ENCODE data around the gene TCFL5.

TCFL5 gene

GRCh38 chr20:62816031-62816883 lies 45.4 kb downstream of the TCFL5 start:
- Histone ChIP-seq H3K36me3 (ENCODE audit: insufficient read depth, low read length) (peaks cover 7% of the 10 kb centered on the region; the same call in 1 of the 2 replicates), H3F3A (ENCODE audit: low read depth) (no peaks in the 10 kb centered on the region), H3K4me2 (ENCODE audit: low read depth, low read length, poor library complexity, severe bottlenecking) (no peak overlapping the region), H3K27me3 (ENCODE audit: insufficient read depth, low read length, poor library complexity, severe bottlenecking) (no peaks in the 10 kb centered on the region), H2AFZ (ENCODE audit: low read length) (peak overlapping the region; percentile 60; the same call in 1 of the 2 replicates), H3K9me3 (ENCODE audit: insufficient read depth, low read depth, low read length) (no peaks in the 10 kb centered on the region), H3K9me2 (replicated peaks; ENCODE audit: low read depth, low read length) (no peaks in the 10 kb centered on the region), H3K4me1 (ENCODE audit: insufficient read depth, low read length, poor library complexity, severe bottlenecking) (no peaks in the 10 kb centered on the region), H3K79me2 (ENCODE audit: insufficient read depth, low read length) (no peaks in the 10 kb centered on the region), H4K20me1 (ENCODE audit: insufficient read depth, low read length, poor library complexity, severe bottlenecking) (no peaks in the 10 kb centered on the region), H3K9ac (ENCODE audit: low read depth, low read length, poor library complexity, severe bottlenecking) (no peak overlapping the region), H3K4me3 (ENCODE audit: low read length, poor library complexity, severe bottlenecking) (peak overlapping the region; percentile 40)
- no peak for TF ChIP-seq CTCF (conservative IDR thresholded peaks at IDR 0.05; ENCODE audit: low read length)
- TF ChIP-seq EZH2phosphoT487 (IDR thresholded peaks at IDR 0.05; ENCODE audit: borderline replicate concordance), result no peak

GRCh38 chr20:62815066-62815991 lies 46.3 kb downstream of the TCFL5 start:
- H3K9me3 ChIP-seq (ENCODE audit: insufficient read depth, low read depth, low read length), result no peaks in the 10 kb centered on the region
- H3K79me2 ChIP-seq (ENCODE audit: insufficient read depth, low read length), result no peaks in the 10 kb centered on the region
- no peak overlapping the region for H2AFZ ChIP-seq (ENCODE audit: low read length)
- H3F3A ChIP-seq (ENCODE audit: low read depth), result no peaks in the 10 kb centered on the region
- no peaks in the 10 kb centered on the region for H3K4me1 ChIP-seq (ENCODE audit: insufficient read depth, low read length, poor library complexity, severe bottlenecking)
- TF ChIP-seq EZH2phosphoT487 (IDR thresholded peaks at IDR 0.05; ENCODE audit: borderline replicate concordance), result no peak
- TF ChIP-seq CTCF (conservative IDR thresholded peaks at IDR 0.05; ENCODE audit: low read length), result no peak
- H4K20me1 ChIP-seq (ENCODE audit: insufficient read depth, low read length, poor library complexity, severe bottlenecking), result no peaks in the 10 kb centered on the region
- no peak overlapping the region for H3K9ac ChIP-seq (ENCODE audit: low read depth, low read length, poor library complexity, severe bottlenecking)
- no peaks in the 10 kb centered on the region for H3K27me3 ChIP-seq (ENCODE audit: insufficient read depth, low read length, poor library complexity, severe bottlenecking)
- H3K4me2 ChIP-seq (ENCODE audit: low read depth, low read length, poor library complexity, severe bottlenecking), result no peak overlapping the region
- no peaks in the 10 kb centered on the region for H3K9me2 ChIP-seq (replicated peaks; ENCODE audit: low read depth, low read length)
- H3K4me3 ChIP-seq (ENCODE audit: low read length, poor library complexity, severe bottlenecking), result no peak overlapping the region
- H3K36me3 ChIP-seq (ENCODE audit: insufficient read depth, low read length), result peaks cover 13% of the 10 kb centered on the region; the same call in 1 of the 2 replicates

- H3F3A ChIP-seq (ENCODE audit: low read depth), result no peaks in the 10 kb centered on the region
- H3K4me2 ChIP-seq (ENCODE audit: low read depth, low read length, poor library complexity, severe bottlenecking), result no peak overlapping the region
- peaks cover 20% of the 10 kb centered on the region; the same call in 1 of the 2 replicates for H3K36me3 ChIP-seq (ENCODE audit: insufficient read depth, low read length)
- no peak overlapping the region for H3K4me3 ChIP-seq (ENCODE audit: low read length, poor library complexity, severe bottlenecking)
- H4K20me1 ChIP-seq (ENCODE audit: insufficient read depth, low read length, poor library complexity, severe bottlenecking), result no peaks in the 10 kb centered on the region
- H3K79me2 ChIP-seq (ENCODE audit: insufficient read depth, low read length), result no peaks in the 10 kb centered on the region
- no peaks in the 10 kb centered on the region for H3K27me3 ChIP-seq (ENCODE audit: insufficient read depth, low read length, poor library complexity, severe bottlenecking)
- no peaks in the 10 kb centered on the region for H3K4me1 ChIP-seq (ENCODE audit: insufficient read depth, low read length, poor library complexity, severe bottlenecking)
- no peak overlapping the region for H3K9ac ChIP-seq (ENCODE audit: low read depth, low read length, poor library complexity, severe bottlenecking)
- no peak for TF ChIP-seq CTCF (conservative IDR thresholded peaks at IDR 0.05; ENCODE audit: low read length)
- H2AFZ ChIP-seq (ENCODE audit: low read length), result no peak overlapping the region
- no peaks in the 10 kb centered on the region for H3K9me3 ChIP-seq (ENCODE audit: insufficient read depth, low read depth, low read length)
- H3K9me2 ChIP-seq (replicated peaks; ENCODE audit: low read depth, low read length), result no peaks in the 10 kb centered on the region
Measured at GRCh38 chr20:62814709-62815065, 46.9 kb downstream of the TCFL5 start.
